ENCODE data around the gene HCN4.
"Not testable (repeated sequence)": the region's sequence is repeated elsewhere in the genome, so short reads cannot be mapped to it uniquely, and the experiment has no call there.

Gene HCN4

DNA sequence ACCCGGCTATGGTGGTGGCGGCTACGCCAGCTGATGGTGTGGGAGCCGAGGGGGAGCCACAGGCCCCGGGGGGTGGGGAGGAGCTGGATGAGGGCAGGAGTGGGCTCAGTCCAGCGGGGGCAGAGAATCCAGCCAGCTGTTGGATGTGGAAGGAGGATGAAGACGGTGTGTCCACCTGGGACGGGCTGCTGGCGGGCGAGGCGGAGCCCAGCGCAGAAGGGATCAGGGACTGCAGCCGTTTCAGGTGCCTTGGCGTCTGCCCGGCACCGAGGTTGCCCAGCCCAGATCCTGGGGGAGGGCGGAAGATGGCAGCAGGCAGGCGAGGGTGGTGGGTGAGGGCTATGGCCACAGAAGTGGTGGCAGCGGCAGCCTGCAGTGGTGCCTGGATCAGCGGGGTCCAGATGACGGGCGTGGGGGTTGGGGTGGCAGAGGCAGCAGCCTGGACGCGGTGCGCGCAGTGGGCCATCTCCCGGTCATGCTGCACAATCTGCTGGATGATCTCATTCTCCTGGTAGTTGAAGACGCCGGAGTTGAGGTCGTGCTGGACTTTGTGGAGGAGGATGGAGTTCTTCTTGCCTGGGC lies 45.3 kb downstream of the HCN4 start:
- DNase-seq = no peak

DNA sequence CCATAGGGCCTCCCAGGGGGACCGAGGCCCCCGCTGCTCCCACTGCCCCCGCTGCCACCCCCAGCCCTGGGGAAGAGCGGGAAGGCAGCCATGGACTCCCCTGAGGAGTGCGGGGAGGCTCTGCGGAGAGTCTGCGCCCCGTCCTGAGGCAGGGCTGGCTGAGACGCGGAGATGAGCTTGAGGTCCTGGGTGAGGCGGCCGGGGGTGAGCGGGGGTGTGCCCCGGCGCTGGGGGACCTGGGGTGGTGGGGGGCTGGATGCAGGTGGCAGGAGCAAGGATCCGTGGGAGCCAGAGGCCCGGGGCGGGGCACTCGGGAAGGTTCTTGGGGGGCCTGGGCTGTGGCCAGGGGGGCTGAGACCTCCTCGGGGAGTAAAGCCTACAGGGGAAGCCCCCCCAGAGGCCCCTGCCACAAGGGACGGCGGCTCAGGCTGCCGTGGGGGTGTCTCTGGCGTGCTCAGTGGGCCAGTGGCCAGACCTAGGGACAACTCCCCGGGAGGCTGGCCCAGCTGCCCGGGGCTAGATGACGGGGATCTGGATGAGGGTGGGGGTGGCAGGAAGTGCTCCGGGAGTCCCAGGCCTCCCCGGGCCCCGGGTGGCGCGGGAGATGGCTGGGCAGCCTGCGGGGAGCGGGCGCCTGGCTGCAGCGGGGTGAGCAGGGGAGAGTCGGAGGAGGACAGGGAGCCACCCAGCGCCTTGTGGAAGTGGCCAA lies 45.9 kb downstream of the HCN4 start:
- DNase-seq = no peak

DNA sequence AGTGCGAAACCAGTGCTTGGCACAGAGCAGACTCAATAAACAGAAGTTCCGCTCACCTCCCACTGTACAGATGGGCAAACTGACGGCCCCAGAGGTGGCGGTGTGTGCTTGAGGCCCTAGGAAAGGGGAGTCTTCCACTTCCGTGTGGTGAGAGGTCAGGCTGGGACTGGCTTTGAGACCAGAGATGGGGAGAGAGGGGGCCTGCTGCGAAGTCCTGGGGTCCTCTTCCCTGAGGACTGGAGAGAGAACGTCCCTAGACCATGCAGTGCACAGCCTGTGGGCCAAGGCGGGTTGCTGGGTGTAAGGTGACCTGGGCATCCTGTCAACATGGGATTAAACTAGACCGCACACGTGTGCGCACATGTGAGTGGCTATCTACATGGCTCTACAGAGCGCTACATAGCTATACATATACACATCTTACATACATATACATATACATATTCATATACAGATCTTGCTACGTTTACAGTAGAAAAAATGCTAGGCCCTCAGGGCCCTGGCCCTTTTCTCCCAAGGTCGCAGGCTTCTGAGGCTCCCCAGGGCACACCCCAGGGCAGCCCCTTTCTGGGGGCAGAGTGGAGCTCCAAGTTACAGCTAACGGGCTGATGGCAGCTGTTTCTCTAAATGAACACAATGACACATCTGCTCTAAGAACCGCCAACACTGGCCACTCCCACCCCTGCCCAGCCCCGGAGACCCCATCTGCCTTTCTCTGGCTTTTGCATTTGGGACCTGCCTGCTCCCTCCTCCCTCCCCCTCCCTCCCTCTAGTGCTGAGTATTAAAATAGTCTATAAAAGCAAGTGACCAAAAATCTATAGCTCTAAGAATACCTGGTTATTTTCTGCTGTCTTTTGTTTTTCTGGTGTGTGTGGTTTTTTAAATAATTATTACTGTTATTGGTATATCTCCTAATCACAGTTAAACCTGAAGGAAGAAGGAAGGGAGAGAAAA lies 47.0 kb downstream of the HCN4 start:
- no peak for DNase-seq

DNA sequence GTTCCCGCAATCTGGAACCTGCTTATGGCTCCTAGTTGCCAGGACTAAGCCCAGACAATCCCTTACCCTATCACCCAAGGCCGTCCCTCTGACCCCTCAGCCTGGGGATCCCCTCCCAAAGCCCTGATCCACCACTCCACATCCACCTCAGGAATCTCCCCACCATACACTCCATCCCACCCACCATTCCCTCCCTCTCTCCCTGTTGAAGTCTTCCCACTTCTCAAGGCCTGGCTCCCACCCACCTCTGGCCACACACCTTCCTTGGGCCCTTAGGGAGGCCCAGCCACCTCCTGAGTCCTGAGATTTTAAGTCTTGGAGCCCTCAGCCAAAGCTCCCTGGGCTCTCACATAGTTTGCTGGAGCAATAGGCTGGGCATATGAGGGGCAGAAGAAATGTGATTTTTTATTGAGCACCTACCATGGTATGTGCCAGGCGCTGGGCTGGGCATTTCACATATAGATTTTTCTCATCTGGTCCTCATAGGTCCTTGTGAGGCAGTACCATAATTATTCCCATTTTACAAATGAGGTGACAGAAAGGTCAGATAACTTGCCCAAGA lies 48.1 kb downstream of the HCN4 start:
- DNase-seq = no peak

DNA sequence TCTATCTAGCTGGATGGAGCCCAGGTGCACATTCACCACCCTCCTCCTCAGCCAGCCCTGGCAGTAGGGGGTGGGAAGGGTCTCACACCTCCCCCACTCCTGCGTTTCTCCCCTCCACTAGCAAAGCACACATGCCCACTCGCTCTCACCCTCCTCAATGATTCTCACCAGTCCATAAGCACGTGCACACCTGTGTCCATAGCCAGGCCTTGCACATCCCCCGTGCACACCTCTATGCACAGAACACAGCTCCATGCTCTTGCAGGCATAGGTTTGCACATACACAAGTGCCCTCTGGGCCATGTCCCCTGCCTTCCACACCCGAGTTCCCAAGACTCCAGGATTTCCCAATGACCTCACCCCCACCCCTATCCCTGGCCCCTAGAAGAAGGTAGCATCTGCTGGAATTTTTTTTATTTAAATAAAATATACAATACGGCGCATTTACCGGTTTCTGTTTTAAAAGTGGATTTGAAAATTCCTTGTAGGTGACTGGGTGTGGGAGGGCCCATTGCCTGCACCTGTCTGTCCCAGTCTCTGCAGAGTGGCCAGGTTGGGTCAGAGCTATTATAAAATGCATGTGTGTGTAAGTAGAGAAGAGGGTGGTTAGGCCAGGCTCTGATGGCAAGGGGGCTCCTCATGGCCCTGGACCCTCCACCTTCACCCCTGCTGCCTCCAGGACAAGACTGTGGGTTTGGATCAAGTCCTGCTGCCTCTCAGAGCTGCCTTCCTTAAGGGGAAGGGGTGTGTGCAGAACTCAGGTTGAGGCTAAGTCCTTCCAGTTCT lies 49.1 kb downstream of the HCN4 start:
- DNase-seq = no peak

DNA sequence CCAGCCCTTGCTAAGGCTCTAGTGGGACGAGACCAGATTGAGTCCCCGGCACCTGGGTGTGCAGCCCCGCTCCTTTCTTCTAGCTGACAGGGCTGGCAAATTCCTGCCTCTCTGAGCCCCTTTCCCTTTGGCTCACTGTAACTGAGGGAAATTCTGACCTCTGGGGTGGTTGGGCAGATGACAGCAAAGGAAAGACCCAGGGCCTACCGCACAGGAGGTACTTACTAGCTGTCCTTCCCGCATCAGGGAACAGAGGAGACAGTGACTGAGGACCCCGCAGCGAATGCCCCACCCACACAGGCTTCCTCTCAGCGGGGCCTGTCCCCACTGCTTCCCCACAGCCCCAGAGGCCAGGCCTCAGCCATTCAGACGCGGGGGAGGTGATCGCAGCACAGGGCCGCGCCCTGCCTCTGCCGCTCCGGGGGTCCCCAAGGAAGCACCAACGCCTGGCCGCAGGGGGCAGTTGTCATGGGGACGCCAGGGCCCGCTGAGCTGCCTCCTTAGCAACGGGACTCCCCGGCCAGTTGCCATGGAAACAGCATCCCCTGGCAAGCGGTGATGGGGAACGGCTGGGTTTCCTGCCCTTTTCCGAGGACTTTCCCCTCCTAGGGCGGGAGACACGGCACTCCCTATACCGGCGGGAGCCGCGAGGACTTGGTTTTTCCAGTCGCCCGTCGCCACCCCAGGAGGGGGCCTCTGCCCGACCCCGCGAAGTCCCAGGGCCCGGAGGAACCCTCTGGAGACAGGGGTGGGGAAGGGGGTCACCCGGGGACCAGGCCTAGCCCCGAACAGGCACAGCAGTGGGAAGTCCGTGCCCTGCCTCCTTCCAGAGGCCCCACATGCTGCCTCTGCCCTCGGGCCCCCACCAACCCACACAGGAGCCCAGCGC lies 50.1 kb downstream of the HCN4 start:
- no peak for DNase-seq

DNA sequence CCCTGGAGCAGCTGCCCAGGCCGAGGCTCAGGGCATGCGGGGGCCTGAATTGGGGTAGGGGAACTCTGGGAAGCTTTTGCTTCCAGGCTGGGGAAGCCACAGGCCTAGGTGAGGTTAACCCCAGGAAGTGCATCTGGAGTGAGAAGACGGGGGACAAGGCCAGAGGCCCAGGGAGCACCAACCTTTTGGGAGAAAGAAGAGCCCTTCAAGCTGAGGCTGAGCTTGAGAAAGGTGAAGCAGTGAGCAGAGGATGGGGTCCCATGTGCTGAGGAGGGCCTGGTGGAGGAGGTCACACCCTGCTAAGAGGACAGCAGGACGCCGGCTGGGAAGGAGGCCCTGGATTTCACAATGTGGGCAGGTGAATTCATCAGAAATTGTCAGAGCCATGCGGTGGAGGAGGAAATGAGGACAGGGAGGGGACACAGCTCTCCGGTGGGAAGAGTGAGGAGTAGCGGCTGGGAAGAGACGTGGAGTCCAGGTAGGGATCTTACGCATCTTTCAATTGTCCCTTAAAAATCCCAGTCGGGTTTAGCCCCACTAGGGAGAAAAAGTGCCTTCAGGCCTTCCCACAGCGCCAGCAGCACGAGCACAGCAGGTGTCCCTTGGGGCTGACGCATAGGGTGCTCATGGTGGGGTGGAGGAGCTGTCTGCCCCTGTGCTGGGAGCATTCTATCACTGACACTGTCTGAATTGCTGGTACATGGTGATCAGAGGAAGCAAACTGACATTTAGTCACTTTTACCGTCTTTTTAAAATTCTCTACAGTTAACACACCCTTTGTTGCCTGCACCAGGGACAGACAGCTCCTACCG lies 50.9 kb downstream of the HCN4 start:
- DNase-seq = no peak

DNA sequence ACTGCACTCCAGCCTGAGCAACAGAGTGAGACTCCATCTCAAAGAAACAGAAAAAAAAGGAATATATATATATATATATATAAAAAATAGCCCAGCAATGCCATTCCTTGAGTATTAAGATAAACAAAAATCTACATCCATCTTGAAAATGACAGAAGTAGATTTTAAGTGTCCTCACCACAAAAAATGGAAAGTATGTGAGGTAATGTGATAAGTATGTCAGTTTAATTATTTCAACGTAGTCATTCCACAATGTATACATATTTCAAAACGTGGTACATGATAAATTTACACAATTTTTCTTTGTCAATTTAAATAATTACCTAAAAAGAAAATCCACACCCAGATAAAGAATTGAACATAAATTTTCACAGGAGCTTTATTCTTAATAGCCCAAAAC lies 54.9 kb downstream of the HCN4 start:
- no peak for DNase-seq

DNA sequence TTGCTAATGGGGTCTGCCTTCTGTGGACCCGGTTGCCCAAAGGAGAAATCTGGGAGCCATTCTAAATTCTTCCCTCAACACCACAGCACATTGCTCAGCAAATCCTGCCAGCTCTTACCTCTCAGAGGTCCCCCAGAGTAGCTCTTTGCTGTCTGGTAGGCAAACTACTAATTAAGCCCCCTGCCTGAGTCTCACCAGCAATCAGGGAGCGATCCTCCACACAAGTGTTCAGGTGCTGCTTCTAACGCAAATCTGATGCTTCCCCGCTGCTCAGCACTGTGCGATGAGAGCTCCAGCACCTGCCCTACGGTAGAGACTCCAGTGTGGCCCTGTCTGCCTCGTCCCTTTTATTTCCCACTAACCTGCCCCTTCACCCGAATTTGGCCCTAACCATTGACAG lies 60.5 kb downstream of the HCN4 start:
- DNase-seq = no peak

DNA sequence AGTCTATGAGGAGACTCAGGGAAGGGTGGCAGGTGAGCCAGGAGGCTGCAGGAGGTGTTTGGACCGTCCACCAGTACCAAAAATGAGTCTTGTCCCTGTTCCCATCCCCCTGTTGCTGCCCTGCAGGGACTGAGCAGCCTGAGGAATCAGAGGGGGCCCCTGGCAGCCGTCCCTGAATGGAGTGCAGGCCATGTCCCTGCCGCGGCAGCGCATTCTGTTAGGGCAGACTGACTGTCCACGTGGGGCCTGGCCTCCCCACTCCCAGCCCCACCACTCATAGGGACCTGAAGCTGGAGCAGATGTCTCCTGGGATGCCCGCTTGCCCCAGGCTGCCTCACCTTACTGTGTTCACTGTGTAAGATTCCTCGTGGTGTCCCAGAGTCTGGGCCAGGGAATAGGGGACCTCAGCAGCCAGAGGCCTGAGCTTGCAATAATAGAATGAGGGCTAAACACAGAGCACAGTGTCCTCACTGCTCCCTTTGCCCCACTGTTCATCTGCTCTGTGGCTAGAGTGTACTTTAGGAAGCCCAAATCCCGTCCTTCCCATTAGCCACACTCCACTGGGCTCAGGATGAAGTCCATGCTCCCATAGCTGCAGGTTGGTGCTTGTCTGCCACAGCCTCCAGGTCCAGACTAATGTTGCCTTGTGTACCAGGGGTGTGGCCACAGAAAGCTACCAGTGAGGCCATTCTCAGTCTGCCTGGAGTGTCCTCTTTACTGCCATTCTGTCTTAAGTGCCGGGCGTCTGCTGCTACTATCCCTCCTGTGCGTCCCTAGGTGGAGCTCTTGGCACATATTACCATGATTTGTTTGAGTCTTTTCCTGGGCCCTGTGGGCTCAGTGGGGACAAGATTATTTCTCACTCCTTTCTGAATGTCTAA lies 63.2 kb downstream of the HCN4 start:
- no peak for DNase-seq

DNA sequence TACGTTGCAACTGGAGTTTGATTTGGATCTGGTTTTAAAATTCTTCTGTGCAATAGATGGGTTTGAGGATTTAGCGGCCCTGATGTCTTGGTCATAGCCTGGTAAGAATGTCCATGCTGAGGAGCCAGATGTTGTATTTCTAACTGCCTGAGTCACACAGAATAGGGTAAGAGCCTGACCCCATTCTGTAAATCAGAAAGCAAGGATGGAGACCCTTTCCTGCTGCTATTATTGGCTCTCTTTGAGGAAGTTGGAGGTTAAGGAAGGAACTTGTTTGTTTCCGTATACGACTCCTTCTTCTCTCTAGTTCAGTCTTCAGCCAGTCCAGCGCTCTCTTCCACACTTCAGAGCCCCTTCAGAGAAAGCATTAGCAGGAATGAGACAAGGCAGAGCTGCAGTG lies 65.1 kb downstream of the HCN4 start:
- DNase-seq = no peak

DNA sequence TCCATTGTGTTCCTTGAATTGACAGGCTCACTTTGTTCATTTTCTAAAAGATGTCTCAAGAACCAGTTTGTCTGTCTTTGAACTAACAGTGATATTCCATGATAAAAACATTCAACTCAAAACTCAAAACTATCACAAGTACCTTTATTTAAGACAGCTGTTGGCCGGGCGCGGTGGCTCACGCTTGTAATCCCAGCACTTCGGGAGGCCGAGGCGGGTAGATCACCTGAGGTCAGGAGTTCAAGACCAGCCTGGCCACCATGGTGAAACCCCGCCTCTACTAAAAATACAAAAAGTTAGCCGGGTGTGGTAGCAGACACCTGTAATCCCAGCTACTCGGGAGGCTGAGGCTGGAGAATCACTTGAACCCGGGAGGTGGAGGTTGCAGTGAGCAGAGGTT lies 68.5 kb downstream of the HCN4 start:
- DNase-seq = not testable (repeated sequence)

DNA sequence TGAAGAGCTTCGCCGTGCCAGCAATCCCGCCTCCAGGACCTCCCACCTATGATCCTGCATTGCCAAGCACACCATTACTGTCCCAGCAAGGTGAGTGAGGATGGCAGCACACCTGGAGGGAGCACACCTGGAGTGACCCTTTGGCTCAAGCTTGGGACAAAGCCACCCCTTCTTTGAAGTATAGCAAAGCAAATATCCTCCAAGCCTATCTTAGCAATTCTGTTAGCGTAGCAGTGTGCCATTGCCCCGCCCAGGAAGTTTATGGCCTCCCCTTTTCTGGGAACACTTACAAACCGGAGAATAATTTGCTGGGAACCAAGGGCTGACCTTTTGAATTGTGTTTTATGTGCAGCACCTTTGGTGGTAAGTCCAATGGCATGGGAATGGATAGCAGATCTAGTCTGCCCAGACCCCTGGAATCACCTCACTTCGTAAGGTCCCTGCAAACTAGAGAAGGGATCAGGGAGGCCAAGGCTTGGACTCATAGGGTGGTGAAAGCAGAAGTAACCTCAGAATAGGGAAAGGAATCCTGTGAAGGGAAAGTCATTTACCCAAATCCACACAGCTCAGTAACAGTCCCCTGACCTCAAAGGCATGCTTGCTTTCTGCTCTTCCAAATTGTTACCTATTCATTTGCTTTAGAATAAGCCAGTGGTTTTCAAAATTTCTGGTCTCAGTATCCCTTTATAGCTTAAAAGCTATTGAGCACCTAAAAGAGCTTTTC lies 70.1 kb downstream of the HCN4 start:
- DNase-seq = no peak

DNA sequence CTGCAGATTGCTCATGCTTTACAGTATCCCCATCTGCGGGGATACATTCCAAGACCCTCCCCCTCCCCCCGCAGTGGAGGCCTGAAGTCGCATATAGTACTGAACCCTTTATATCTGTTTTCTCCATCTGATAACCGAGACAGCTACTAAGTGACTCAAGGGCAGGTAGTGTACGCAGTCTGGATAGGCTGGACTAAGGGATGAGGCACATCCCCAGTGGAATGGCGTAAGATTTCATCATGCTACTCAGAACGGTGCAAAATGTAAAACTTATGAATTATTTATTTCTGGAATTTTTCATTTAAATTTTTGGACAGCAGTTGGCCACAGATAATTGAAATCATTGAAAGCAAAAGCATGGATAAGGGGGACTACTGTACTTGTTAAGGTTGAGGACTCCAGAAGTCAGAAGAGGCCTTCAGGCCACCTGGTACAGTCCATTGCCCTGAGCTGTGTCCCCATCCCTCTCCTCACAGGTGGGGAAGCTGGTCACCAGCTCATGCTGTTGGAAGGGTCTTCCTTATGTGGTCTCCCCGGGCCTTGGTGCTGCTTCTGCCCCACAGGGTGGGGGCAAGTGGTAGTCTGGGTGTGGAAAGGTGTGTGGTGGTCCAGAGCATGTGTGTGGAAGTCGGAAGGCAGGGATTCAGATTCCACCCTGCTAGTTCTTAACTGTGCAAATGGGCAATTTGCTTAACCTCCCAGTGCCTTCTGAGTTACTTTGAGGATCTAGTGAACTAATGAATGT lies 72.0 kb downstream of the HCN4 start:
- DNase-seq = no peak

DNA sequence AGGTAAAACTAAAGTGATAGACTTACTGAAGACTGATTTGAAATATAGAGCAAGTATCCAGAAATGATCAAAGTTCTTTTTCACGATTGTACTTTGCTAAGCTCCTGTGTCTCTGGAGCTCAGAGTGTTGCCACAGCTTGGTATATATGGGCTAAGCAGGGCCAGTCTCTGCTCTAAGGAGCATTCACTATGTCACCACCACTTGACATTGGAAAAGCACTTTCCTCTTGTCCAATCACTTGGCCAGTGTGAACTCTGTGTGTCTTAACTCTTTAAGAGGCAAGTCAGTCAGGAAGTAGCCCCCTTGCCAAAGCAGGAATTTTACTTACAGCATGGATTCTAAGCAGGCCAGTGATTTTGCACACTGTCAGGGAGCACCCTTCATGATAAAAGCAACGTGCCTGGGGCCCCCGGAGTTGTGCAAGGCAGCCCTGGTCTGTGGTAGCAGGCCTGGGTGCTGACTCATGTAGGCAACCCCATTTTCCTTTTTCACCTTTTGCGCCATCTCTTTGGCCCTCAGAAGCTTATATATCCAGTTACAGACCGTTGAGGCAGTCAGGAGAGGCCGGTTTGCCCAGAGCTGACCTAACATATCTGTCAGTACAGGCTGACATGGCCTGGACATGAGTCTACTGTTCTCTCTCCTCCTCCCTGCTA lies 73.0 kb downstream of the HCN4 start:
- DNase-seq = no peak

DNA sequence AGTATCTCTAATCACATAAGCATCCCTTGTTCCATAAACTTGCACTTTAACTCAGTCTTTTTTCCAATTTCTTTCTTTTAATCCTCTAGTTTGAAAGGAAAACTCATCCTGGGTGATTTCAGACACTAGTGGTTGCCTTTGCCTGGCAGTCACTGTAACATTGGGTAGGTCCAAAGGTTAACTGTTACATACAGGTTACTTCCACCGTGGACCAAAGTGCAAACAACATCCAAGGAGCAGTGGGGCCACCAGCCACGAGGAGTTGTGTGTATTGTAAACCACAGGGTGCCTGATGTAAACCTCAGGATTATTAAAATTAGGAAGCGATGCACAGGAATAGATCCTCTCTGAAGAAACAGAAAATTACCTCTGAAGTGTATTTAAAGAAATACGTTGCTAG lies 75.0 kb downstream of the HCN4 start:
- no peak for DNase-seq

DNA sequence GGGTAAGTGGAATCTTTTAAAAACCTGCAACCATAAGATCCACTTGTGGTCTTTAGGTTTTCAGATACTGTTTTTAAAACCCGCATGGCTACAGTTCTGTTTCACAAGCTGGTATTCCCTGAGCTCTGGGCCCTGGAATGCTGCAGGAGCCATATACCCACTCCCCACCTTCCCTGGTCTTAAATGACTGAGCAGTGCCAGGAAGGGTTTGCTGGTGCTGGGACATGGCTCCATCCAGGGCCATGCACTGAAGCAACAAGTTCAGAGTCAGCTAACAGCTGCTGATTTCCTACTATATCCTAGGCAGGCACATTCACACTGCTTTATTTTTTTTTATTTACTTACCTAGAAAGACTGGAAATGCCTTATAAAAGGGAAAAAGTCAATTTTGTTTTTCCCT lies 77.3 kb downstream of the HCN4 start:
- no peak for DNase-seq

DNA sequence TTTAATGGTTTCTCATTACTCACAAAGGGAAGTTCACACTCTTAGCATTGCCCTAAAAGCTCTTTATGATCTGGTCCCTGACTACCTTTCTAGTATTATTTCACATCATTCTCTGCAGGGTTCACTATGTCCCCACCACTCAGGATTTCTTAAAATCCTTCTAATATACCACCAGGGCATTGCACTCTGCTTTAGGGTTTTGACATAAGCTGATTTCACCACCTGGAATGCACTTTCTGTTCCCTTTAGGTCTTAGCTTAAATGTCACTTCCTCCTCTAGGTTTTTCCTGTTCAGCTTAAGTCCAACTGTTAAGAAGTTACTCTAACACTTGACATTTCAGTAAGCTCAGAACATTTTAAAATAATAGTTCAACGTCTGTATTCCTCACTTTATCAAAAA lies 81.7 kb downstream of the HCN4 start:
- DNase-seq = no peak
